ENCODE measurements around the gene KCNK10. TPM values are rescaled to one million over a fixed set of nuclear protein-coding genes. Genes with fewer than 3 reads are reported as not detected.

The KCNK10 gene
- polyA plus RNA-seq, 1 of the 3 experiments (the other 2 are of a cell fraction): not detected

GRCh38 chr14:88202286-88202685 is 120.8 kb downstream of the KCNK10 start:
- no peaks in the 10 kb centered on the region for H3K36me3 ChIP-seq (replicated peaks in 1 of 2; ENCODE audit: control insufficient read depth in 1 of 2, insufficient read depth in 2 of 2, low read length in 1 of 2)
- no peak overlapping the region for H3K4me2 ChIP-seq
- H3K4me1 ChIP-seq (ENCODE audit: control insufficient read depth in 1 of 2, insufficient read depth in 2 of 2, low read depth in 1 of 2, low read length in 1 of 2): peaks cover 0 to 3% of the 10 kb centered on the region in 2 experiments; a peak in 1 of 4 replicates
- H3K27me3 ChIP-seq (ENCODE audit: insufficient read depth): no peaks in the 10 kb centered on the region
- no peak overlapping the region for H3K4me3 ChIP-seq (ENCODE audit: low read depth in 2 of 2, low read length in 1 of 2)
- TF ChIP-seq GABPA (IDR thresholded peaks at IDR 0.05; ENCODE audit: low read depth): no peak
- TF ChIP-seq CHD2 (IDR thresholded peaks at IDR 0.05; ENCODE audit: low read length, partially characterized antibody): no peak
- no peak for TF ChIP-seq RCOR1 (IDR thresholded peaks at IDR 0.05; ENCODE audit: low read length)
- TF ChIP-seq EP300 (IDR thresholded peaks at IDR 0.05; ENCODE audit: borderline replicate concordance in 1 of 2, low read depth in 1 of 2, low read length in 1 of 2): no peak
- TF ChIP-seq REST (IDR thresholded peaks at IDR 0.05; ENCODE audit: low read depth, low read length): no peak
- no peak for TF ChIP-seq POLR2AphosphoS5 (IDR thresholded peaks at IDR 0.05; ENCODE audit: low read depth, low read length)
- no peak for TF ChIP-seq SIN3A (IDR thresholded peaks at IDR 0.05; ENCODE audit: borderline replicate concordance, low read depth, low read length)
- TF ChIP-seq FOXJ3 (CRISPR knock-in tag; IDR thresholded peaks at IDR 0.05): no peak
- H3F3A ChIP-seq (replicated peaks; ENCODE audit: insufficient read depth): no peaks in the 10 kb centered on the region
- no peak overlapping the region for H3K9ac ChIP-seq
- 38% methylated on average over 4 of the region's 4 CpGs for WGBS (ENCODE audit: low lambda C conversion rate)
- ChIA-PET POLR2A (no interaction called here), CTCF (interaction anchor here (6.8 kb wide), 1 partner anchor 14 kb away, joined by 60 read pairs; no protein-coding TSS in a partner anchor)
- H3K9me3 ChIP-seq: no peaks in the 10 kb centered on the region
- no peaks in the 10 kb centered on the region for H4K20me1 ChIP-seq (ENCODE audit: insufficient read depth)
- no peaks in the 10 kb centered on the region for H3K9me2 ChIP-seq
- DNase-seq: no peak
- no peaks in the 10 kb centered on the region for H3K79me2 ChIP-seq (ENCODE audit: insufficient read depth)
- H3K27ac ChIP-seq (ENCODE audit: low read depth in 2 of 2, low read length in 1 of 2): no peak overlapping the region
- H2AFZ ChIP-seq (ENCODE audit: low read depth): no peak overlapping the region

GRCh38 chr14:88201851-88202250 is 121.2 kb downstream of the KCNK10 start:
- ChIA-PET POLR2A (no interaction called here), CTCF (interaction anchor here (1.2 to 6.8 kb wide), 2 partner anchors 13 to 179 kb away, joined by 3 to 60 read pairs; no protein-coding TSS in a partner anchor)
- DNase-seq: no peak
- H3K27me3 ChIP-seq (ENCODE audit: insufficient read depth): no peaks in the 10 kb centered on the region
- no peaks in the 10 kb centered on the region for H3K9me3 ChIP-seq
- no peak overlapping the region for H3K4me3 ChIP-seq (ENCODE audit: low read depth in 2 of 2, low read length in 1 of 2)
- no peaks in the 10 kb centered on the region for H3F3A ChIP-seq (replicated peaks; ENCODE audit: insufficient read depth)
- no peak overlapping the region for H2AFZ ChIP-seq (ENCODE audit: low read depth)
- H3K27ac ChIP-seq (ENCODE audit: low read depth in 2 of 2, low read length in 1 of 2): no peak overlapping the region
- H3K79me2 ChIP-seq (ENCODE audit: insufficient read depth): no peaks in the 10 kb centered on the region
- H3K36me3 ChIP-seq (replicated peaks in 1 of 2; ENCODE audit: control insufficient read depth in 1 of 2, insufficient read depth in 2 of 2, low read length in 1 of 2): no peaks in the 10 kb centered on the region
- no peak overlapping the region for H3K4me2 ChIP-seq
- H3K9me2 ChIP-seq: no peaks in the 10 kb centered on the region
- 21% methylated on average over 2 of the region's 2 CpGs for WGBS (ENCODE audit: low lambda C conversion rate)
- TF ChIP-seq USF1 (IDR thresholded peaks at IDR 0.05; ENCODE audit: borderline replicate concordance, low read depth) (no peak), IRF3 (IDR thresholded peaks at IDR 0.05; ENCODE audit: low read depth, low read length) (no peak), FOXM1 (IDR thresholded peaks at IDR 0.05; ENCODE audit: low read depth) (no peak), SMC3 (IDR thresholded peaks at IDR 0.05; ENCODE audit: low read depth, low read length) (no peak), NRF1 (IDR thresholded peaks at IDR 0.05; ENCODE audit: low read depth, low read length) (no peak), TCF12 (IDR thresholded peaks at IDR 0.05) (no peak), FOSL2 (IDR thresholded peaks at IDR 0.05; ENCODE audit: borderline replicate concordance, low read depth) (no peak), RCOR1 (IDR thresholded peaks at IDR 0.05; ENCODE audit: low read length) (no peak)
- no peak overlapping the region for H3K9ac ChIP-seq
- H4K20me1 ChIP-seq (ENCODE audit: insufficient read depth): no peaks in the 10 kb centered on the region
- H3K4me1 ChIP-seq (ENCODE audit: control insufficient read depth in 1 of 2, insufficient read depth in 2 of 2, low read depth in 1 of 2, low read length in 1 of 2): peaks cover 0 to 3% of the 10 kb centered on the region in 2 experiments; a peak in 1 of 4 replicates

Data from SK-N-SH (cell line).